ENCODE measurements around the gene ID2.

The ID2 gene

GRCh38 chr2:8642366-8643068, 39.3 kb upstream of the ID2 start:
- DNase-seq (ENCODE audit: low spot score) = no peak
- ChIA-PET POLR2A (ENCODE audit: low non-redundant PET) (no interaction called here), CTCF (no interaction called here)
- no peak overlapping the region for H3K27ac ChIP-seq
- no peak for TF ChIP-seq CTCF (conservative IDR thresholded peaks at IDR 0.05; ENCODE audit: low read depth)

GRCh38 chr2:8643250-8643995, 38.4 kb upstream of the ID2 start:
- no peak for TF ChIP-seq CTCF (conservative IDR thresholded peaks at IDR 0.05; ENCODE audit: low read depth)
- no peak for DNase-seq (ENCODE audit: low spot score)
- POLR2A ChIA-PET (ENCODE audit: low non-redundant PET) = no interaction called here
- no peak overlapping the region for H3K27ac ChIP-seq
- CTCF ChIA-PET = no interaction called here

GRCh38 chr2:8643996-8644356, 37.9 kb upstream of the ID2 start:
- H3K27ac ChIP-seq = no peak overlapping the region
- ChIA-PET POLR2A (ENCODE audit: low non-redundant PET) (no interaction called here), CTCF (no interaction called here)
- DNase-seq (ENCODE audit: low spot score) = no peak
- TF ChIP-seq CTCF (conservative IDR thresholded peaks at IDR 0.05; ENCODE audit: low read depth) = no peak

GRCh38 chr2:8644605-8645175, 37.2 kb upstream of the ID2 start:
- ChIA-PET CTCF (no interaction called here), POLR2A (ENCODE audit: low non-redundant PET) (no interaction called here)
- H3K27ac ChIP-seq = no peak overlapping the region
- no peak for TF ChIP-seq CTCF (conservative IDR thresholded peaks at IDR 0.05; ENCODE audit: low read depth)
- DNase-seq (ENCODE audit: low spot score) = no peak

GRCh38 chr2:8645176-8645831, 36.6 kb upstream of the ID2 start:
- no peak for TF ChIP-seq CTCF (conservative IDR thresholded peaks at IDR 0.05; ENCODE audit: low read depth)
- DNase-seq (ENCODE audit: low spot score) = no peak
- H3K27ac ChIP-seq = no peak overlapping the region
- CTCF ChIA-PET = no interaction called here
- POLR2A ChIA-PET (ENCODE audit: low non-redundant PET) = no interaction called here

- POLR2A ChIA-PET (ENCODE audit: low non-redundant PET) = no interaction called here
These were observed 35.0 kb upstream of the ID2 start for GRCh38 chr2:8646731-8647461.

More at GRCh38 chr2:8646731-8647461, 35.0 kb upstream of the ID2 start:
- CTCF ChIA-PET = interaction anchor here (0.6 kb wide), 1 partner anchor 27 kb away, joined by 3 read pairs; no protein-coding TSS in a partner anchor
- TF ChIP-seq CTCF (conservative IDR thresholded peaks at IDR 0.05; ENCODE audit: low read depth) = no peak
- no peak overlapping the region for H3K27ac ChIP-seq
- DNase-seq (ENCODE audit: low spot score) = no peak

All from RWPE1 (cell line).